NCI-H82 treated with DMSO at 0.1 percent for 48 hours (cell line): Measurements from ENCODE around the gene DCHS1.

Source experiments
- DNase-seq: peaks from one replicate; lab custom pipeline; 2025; ENCODE audit not compliant: unreplicated experiment; lab: John Stamatoyannopoulos, UW

The DCHS1 gene

GRCh38 chr11:6615046-6615445, 40.6 kb downstream of the DCHS1 start:
- DNase-seq: no peak

GRCh38 chr11:6614446-6614845, 41.2 kb downstream of the DCHS1 start:
- no peak for DNase-seq

DNA sequence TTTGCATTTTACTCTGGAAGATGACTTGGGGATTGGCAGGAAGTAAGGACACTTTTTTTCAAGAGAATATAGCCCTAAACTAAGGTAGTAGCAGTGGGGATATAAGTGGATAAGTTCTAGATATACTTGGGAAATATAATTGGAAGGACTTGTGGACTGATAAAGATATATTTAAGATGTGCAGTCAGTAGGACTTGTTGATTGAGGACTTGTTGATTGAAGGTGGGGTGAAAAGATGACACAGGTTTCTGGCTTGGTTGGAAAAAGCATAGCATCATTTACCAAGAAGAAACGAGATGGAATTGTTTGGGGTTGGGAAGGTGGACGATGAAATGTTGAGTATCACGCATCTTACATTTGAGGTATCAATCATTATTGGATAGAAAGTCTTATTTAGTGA, 42.1 kb downstream of the DCHS1 start:
- DNase-seq: no peak

DNA sequence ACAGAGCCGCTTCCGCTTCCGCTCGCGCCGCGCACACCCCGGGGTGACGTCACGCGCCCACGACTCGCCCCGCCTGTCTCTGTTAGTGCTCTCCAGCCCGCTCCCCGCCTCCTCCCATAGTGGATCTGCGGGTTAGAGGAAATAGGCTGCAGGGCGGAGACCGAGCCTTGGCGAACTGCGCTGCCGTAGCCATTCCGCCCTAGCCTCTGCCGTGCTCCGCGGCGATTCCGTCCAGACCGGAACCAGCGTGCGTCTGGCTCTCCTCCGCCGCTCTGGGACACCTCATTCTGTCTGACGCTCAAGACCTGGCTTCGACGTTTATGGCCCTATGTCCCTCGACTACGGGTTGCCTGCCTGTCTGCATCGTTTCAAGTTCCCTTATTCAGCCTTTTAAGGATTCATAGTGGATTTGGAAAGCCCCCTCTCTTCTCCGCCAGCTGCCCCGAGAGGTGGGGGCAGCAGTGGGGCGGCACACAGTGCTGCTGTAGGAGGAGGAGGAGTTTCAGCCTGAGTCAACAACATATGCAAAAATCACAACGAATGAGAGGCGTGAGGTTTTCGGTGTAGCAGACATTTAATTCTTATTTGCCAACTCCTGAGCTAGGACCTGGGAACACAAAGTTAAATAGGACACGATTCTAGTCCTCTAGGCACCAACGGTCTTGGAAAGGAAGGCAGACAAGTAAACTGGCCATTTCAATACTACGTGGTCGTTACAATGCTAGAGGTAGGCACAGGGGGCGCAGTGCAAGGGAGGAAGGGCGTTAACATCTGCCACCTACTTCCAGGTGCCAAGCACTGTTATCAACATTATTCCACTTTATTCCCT, 43.2 kb downstream of the DCHS1 start, which contains the start of gene TAF10:
Gene TAF10, minus strand, starts transcription at position 4 of the 829 bp plus-strand sequence. CDS start 27 bp downstream, outside the sequence.
- peak; percentile 74 for DNase-seq

DNA sequence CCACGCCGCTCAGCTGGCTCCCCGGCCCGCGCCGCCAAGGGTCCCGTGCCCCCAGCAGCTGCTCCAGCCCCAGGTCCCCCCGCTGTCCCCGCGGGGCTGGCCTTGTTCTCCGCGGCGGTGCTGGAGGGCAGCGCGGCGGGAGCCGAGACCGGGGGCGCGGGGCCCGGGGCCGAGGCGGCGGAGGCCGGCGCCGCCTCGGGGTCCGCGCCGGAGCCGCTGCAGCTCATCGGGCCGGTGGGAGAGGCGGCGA, 43.7 kb downstream of the DCHS1 start:
- no peak for DNase-seq

GRCh38 chr11:6611092-6611962, 44.3 kb downstream of the DCHS1 start:
- no peak for DNase-seq

DNA sequence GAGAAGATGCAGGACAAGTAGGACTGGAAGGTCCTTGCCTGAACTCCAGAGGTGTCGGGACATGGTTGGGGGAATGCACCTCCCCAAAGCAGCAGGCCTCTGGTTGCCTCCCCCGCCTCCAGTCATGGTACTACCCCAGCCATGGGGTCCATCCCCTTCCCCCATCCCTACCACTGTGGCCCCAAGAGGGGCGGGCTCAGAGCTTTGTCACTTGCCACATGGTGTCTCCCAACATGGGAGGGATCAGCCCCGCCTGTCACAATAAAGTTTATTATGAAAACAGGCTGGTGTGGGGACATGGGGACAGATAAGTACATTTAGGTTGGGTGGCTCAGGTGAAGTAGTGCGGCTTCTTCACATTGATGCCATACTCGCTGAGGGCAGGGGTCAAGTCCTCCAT, 45.0 kb downstream of the DCHS1 start:
- DNase-seq: no peak

DNA sequence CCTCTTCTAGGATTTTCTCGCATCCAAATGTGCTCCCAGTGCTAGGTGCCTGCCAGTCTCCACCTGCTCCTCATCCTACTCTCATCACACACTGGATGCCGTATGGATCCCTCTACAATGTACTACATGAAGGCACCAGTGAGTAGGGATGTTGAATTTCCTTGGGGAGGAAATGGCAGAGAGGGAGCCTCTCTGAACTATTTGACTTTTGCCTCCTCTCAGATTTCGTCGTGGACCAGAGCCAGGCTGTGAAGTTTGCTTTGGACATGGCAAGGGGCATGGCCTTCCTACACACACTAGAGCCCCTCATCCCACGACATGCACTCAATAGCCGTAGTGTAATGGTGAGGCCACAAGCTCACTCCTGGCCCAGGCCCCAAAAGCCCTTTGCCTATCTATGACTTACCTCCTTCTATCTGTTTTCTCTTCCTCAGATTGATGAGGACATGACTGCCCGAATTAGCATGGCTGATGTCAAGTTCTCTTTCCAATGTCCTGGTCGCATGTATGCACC, 46.0 kb downstream of the DCHS1 start:
- no peak for DNase-seq

DNA sequence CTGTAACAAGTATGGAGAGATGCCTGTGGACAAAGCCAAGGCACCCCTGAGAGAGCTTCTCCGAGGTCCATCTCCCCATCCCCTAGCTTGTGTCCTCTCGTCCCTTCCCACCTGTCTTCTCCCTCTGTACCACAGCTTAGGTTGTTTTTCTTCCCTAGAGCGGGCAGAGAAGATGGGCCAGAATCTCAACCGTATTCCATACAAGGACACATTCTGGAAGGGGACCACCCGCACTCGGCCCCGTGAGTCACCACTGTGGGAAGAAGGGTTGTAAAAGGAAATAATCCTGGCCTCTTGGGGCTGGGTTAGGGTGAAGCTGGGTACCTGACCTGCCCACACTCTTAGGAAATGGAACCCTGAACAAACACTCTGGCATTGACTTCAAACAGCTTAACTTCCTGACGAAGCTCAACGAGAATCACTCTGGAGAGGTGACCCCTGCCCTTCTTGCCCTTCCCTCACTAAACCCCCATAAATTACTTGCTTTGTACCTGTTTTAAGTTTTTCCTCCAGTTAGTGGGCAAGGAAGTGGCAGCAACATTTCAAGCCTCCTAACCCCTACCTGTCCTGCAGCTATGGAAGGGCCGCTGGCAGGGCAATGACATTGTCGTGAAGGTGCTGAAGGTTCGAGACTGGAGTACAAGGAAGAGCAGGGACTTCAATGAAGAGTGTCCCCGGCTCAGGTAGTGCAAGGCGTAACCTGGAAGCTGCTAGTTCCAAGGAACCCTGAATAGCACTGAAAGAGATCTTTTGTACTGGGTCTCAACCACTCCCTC, 46.7 kb downstream of the DCHS1 start:
- no peak for DNase-seq

- DNase-seq: no peak
Observed at GRCh38 chr11:6608011-6608410, 47.6 kb downstream of the DCHS1 start.

DNA sequence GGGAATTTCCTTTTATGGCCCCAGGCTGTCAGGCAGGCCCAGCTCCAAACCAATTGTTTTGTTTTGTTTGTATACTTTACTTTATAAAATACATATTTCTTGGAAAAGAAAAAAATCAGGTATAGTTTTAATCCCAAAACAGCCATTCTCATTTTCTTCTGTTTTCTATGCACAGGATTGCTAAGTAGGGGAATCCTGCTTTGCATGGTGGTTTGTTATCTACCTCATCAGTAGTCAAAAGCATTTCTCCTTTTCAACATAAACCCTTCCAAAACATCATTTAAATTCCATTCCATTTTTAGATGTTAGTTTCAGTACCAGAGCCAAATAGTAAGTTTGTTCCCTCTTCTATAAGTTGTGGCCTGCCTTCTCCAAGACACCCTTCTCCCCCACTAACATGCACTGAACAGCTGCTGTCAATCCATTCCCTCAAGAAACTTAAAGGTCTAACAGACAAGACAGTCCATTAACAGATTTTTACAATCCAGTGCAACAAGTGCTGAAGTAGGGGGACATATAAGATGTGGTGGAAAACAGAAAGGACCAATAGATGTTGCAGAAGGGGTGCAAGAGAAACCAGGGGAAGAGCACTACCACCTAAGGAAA, 48.3 kb downstream of the DCHS1 start:
- DNase-seq: no peak

- peak; percentile 50 for DNase-seq
Observed at GRCh38 chr11:6606471-6607189, 49.0 kb downstream of the DCHS1 start.

GRCh38 chr11:6604790-6605189, 50.8 kb downstream of the DCHS1 start:
- DNase-seq: no peak

- no peak for DNase-seq
Observed at GRCh38 chr11:6604081-6604626, 51.5 kb downstream of the DCHS1 start.

DNA sequence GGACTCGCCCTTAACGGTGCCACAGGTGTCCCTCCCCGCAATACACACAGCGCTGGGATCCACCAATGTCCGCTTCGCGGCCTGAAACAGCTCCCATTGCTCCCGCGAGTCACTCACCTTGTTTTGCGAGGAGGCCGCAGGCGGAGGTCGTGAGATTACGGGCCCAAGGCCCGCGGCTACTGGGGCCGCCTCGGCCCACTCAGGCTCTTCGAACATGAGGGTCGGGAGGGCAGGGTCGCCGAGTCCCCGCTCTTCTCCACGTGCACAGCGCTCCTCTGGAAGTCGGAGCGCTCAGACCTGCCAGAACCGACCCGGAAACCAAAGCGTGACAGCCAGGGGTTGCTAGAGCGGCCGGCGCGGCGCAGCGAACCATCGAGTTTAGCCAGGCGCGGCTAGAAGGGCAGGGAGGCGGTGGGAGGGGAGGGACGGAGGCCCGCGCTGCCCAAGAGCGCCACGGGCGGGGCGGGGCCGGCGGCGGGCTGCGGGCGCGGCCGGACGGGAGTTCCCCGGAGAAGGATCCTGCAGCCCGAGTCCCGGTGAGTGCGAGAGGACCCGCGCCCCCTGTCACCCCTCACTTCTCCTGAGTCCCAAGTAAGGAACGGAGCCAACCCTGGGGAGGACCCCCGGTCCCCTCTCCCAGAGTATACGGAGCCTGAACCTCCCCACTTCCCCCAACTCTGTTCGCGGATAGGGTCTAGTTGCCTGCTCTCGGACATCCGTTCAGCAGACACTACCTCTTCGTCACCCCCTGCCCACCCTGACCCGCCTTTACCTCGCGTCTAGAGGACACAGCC, 52.1 kb downstream of the DCHS1 start, which contains the start of the genes ILK and RRP8:
Gene ILK, plus strand, starts transcription at position 488 of the 794 bp plus-strand sequence. CDS start 498 bp downstream, outside the sequence.
Gene RRP8, minus strand, starts transcription at position 330 of the 794 bp plus-strand sequence. Its CDS starts 114 bp downstream, at position 216.
- DNase-seq: peak; percentile 55

GRCh38 chr11:6602096-6602940, 53.3 kb downstream of the DCHS1 start:
- no peak for DNase-seq

- no peak for DNase-seq
Observed at GRCh38 chr11:6601041-6601461, 54.6 kb downstream of the DCHS1 start.

- DNase-seq: no peak
Observed at GRCh38 chr11:6599881-6600390, 55.7 kb downstream of the DCHS1 start.
